Measurements from ENCODE around the gene TBX6. TPM values are rescaled to one million over a fixed set of nuclear protein-coding genes. Genes with fewer than 3 reads are reported as not detected.
"Not testable (repeated sequence)": the region's sequence is repeated elsewhere in the genome, so short reads cannot be mapped to it uniquely, and the experiment has no call there.

Gene TBX6
- total and polyA plus RNA-seq, 5 donors from 2014 or later, result 0.29 to 0.42 TPM; not detected in 3

DNA sequence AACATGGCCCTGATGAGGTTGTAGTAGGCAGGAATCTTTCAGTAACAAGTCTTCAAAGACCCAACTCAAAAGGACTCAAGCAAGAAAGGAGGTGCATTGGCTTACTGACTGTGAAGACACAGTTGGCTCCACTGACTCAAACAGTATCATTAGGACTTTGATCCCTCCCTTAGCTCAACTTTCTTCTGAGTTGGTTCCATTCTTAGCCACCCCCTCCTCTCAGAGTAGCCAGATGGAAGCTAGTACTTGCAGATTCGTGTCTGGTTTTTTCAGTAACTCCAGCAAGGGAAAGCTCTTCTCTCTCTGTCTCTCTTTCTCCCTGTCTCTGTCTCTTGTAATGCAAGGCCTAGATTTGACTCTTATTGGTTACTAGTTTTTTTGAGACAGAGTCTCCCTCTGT, 36.3 kb upstream of the TBX6 start:
- peak overlapping the region in 1 of 4 donors; percentile 21 for H3K4me3 Mint-ChIP-seq
- H3K9me3 Mint-ChIP-seq, result peaks cover 0 to 1% (median 0%) of the 10 kb centered on the region in 7 donors
- H3K27ac Mint-ChIP-seq, result no peak overlapping the region
- peaks cover 5% of the 10 kb centered on the region for H3K27me3 Mint-ChIP-seq
- H3K4me1 ChIP-seq (ENCODE audit: control insufficient read depth, insufficient read depth, low read length, poor library complexity, severe bottlenecking), result peaks cover 4% of the 10 kb centered on the region
- DNase-seq (no peak), ATAC-seq (ENCODE audit: low read depth in 2 of 2) (no peak)
- H3K27me3 ChIP-seq (ENCODE audit: control insufficient read depth, insufficient read depth, low read length), result no peaks in the 10 kb centered on the region
- no peak overlapping the region for H3K27ac ChIP-seq (ENCODE audit: insufficient read depth, low read length, poor library complexity, severe bottlenecking)
- peaks cover 0 to 10% (median 0%) of the 10 kb centered on the region in 4 donors for H3K4me1 Mint-ChIP-seq
- H3K36me3 ChIP-seq (ENCODE audit: control insufficient read depth, insufficient read depth, low read length), result no peaks in the 10 kb centered on the region
- H3K9me3 ChIP-seq (ENCODE audit: control insufficient read depth in 2 of 2, low read length in 2 of 2), result no peaks in the 10 kb centered on the region
- no peaks in the 10 kb centered on the region for H3K36me3 Mint-ChIP-seq
- no peak overlapping the region for H3K4me3 ChIP-seq (ENCODE audit: low read depth, low read length)

DNA sequence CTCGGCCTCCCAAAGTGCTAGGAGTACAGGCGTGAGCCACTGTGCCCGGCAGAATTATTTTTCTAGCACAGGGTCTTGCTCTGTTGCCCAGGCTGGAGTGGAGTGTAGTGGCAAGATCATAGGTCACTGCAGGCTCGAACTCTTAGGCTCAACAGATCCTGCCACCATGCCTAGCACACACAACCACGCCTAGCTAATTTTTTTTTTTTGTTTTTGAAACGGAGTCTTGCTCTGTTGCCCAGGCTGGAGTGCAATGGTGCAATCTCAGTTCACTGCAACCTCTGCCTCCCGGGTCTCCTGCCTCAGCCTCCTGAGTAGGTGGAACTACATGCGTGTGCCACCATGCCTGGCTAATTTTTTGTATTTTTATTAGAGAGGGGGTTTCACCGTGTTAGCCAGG, 34.0 kb upstream of the TBX6 start:
- H3K27me3 ChIP-seq (ENCODE audit: control insufficient read depth, insufficient read depth, low read length); H3K27ac Mint-ChIP-seq; H3K27me3 Mint-ChIP-seq; H3K9me3 Mint-ChIP-seq; DNase-seq; H3K36me3 ChIP-seq (ENCODE audit: control insufficient read depth, insufficient read depth, low read length); H3K36me3 Mint-ChIP-seq; H3K4me3 Mint-ChIP-seq; ATAC-seq (ENCODE audit: low read depth in 2 of 2); H3K9me3 ChIP-seq (ENCODE audit: control insufficient read depth in 2 of 2, low read length in 2 of 2); H3K4me3 ChIP-seq (ENCODE audit: low read depth, low read length); H3K27ac ChIP-seq (ENCODE audit: insufficient read depth, low read length, poor library complexity, severe bottlenecking): not testable (repeated sequence)
- H3K4me1 Mint-ChIP-seq, result peaks cover 0 to 28% (median 5%) of the 10 kb centered on the region in 4 donors
- H3K4me1 ChIP-seq (ENCODE audit: control insufficient read depth, insufficient read depth, low read length, poor library complexity, severe bottlenecking), result peaks cover 18% of the 10 kb centered on the region

DNA sequence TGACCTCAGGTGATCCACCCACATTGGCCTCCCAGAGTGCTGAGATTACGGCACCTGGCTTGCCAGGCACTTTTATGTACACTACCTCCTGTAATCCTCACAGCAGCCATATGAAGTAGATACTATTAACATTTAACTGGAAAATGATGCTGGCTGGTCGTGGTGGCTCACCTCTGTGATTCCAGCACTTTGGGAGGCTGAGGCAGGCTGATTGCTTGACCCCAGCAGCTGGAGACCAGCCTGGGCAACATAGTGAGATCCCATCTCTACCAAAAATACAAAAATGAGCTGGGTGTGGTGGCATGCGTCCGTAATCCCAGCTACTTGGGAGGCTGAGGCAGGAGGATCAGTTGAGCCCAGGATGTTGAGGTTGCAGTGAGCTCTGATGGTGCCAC, 33.3 kb upstream of the TBX6 start:
- Histone ChIP-seq H3K4me3 (ENCODE audit: low read depth, low read length) (no peak overlapping the region), H3K4me1 (ENCODE audit: control insufficient read depth, insufficient read depth, low read length, poor library complexity, severe bottlenecking) (peaks cover 18% of the 10 kb centered on the region), H3K27ac (ENCODE audit: insufficient read depth, low read length, poor library complexity, severe bottlenecking) (no peak overlapping the region), H3K36me3 (ENCODE audit: control insufficient read depth, insufficient read depth, low read length) (no peaks in the 10 kb centered on the region), H3K9me3 (ENCODE audit: control insufficient read depth in 2 of 2, low read length in 2 of 2) (no peaks in the 10 kb centered on the region), H3K27me3 (ENCODE audit: control insufficient read depth, insufficient read depth, low read length) (no peaks in the 10 kb centered on the region)
- H3K4me1 Mint-ChIP-seq, result peaks cover 0 to 32% (median 9%) of the 10 kb centered on the region in 4 donors
- H3K27ac Mint-ChIP-seq, result no peak overlapping the region
- peak overlapping the region in 1 of 4 donors; percentile 5 for H3K4me3 Mint-ChIP-seq
- no peaks in the 10 kb centered on the region for H3K36me3 Mint-ChIP-seq
- ATAC-seq (ENCODE audit: low read depth in 2 of 2), result no peak
- no peak for DNase-seq
- no peaks in the 10 kb centered on the region for H3K27me3 Mint-ChIP-seq
- H3K9me3 Mint-ChIP-seq, result no peaks in the 10 kb centered on the region

DNA sequence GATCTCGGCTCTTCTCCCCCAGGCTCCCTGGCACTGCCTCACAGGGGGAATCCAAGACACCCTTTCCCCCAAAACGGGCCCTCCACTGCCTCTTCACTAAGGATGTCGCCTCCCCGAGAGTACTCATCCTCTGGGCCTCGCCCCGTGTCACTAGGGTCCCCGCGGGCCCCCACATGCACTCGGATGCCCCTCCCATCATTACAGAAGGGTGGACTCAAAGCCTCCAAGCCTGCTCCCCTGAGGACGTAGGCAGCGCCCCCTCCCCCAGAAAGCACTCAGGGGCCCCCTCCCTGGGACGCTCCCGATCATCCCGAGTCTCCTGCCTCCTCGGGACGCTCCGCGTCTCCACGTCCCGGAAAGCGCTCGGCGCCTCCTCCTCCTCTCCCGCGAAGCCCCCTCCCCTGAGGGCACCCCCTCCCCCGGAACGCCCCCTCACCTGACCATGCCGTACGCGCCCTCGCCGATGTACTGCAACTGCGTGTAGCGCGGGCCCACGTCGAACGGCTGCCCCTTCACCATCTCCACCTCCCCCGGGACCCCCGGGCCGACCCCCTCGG, 31.0 kb upstream of the TBX6 start:
- ATAC-seq (ENCODE audit: low read depth in 2 of 2), result peak in 1 of 2 donors; percentile 7
- DNase-seq, result peak in 1 of 3 donors; percentile 28
- peaks cover 8% of the 10 kb centered on the region for H3K36me3 ChIP-seq (ENCODE audit: control insufficient read depth, insufficient read depth, low read length)
- peak overlapping the region; percentile 37 for H3K4me3 ChIP-seq (ENCODE audit: low read depth, low read length)
- no peaks in the 10 kb centered on the region for H3K9me3 Mint-ChIP-seq
- H3K27ac ChIP-seq (ENCODE audit: insufficient read depth, low read length, poor library complexity, severe bottlenecking), result peak overlapping the region; percentile 78
- no peaks in the 10 kb centered on the region for H3K9me3 ChIP-seq (ENCODE audit: control insufficient read depth in 2 of 2, low read length in 2 of 2)
- H3K4me3 Mint-ChIP-seq, result peak overlapping the region; percentile 88 to 96 (median 90)
- H3K27ac Mint-ChIP-seq, result peak overlapping the region; percentile 66 to 90 (median 73)
- H3K27me3 Mint-ChIP-seq, result no peaks in the 10 kb centered on the region
- H3K36me3 Mint-ChIP-seq, result peaks cover 10% of the 10 kb centered on the region
- peaks cover 18% of the 10 kb centered on the region for H3K4me1 ChIP-seq (ENCODE audit: control insufficient read depth, insufficient read depth, low read length, poor library complexity, severe bottlenecking)
- peaks cover 0 to 42% (median 14%) of the 10 kb centered on the region in 4 donors for H3K4me1 Mint-ChIP-seq
- no peaks in the 10 kb centered on the region for H3K27me3 ChIP-seq (ENCODE audit: control insufficient read depth, insufficient read depth, low read length)

DNA sequence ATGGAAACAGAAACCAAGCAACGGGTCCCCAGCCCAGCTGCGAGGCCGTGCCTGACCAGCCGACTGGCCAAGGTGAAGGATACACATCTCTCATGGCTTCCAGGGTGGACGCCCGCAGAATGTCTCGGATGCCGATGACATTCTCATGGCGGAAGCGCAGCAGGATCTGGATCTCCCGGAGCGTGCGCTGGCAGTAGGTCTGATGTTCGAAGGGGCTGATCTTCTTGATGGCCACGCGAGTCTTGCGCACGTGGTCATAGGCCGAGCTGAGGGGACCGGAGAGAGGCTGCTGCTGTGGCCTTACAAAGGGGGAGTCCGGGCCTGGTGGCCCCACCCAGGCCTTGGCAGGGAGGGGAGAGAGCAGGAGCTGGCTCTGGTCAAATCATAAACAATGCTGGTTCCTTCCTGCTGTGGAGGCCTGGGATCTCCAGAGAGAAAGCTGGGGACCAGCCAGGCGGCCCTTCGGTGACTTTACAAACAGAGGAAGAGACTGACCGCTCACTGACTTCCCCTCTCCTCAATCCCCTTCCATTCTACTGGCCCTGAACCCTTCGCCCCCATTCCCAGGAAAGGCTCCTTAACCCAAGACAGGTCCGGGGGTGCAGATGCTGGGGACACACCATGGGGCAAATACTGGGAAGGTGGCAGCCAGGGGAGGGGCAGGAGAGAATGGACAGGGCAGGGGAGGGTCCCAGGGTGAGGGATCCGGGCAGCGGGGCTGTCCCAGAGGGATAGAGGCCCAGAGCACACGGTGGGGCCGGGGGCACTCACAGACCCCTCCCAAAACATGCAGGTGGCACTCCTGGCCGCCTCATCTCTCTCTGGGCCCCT, 30.2 kb upstream of the TBX6 start:
- Mint-ChIP-seq H3K9me3 (no peaks in the 10 kb centered on the region), H3K4me3 (peak overlapping the region; percentile 88 to 96 (median 90)), H3K27me3 (no peaks in the 10 kb centered on the region), H3K27ac (peak overlapping the region; percentile 73 to 92 (median 90)), H3K4me1 (peaks cover 0 to 43% (median 14%) of the 10 kb centered on the region in 4 donors), H3K36me3 (peaks cover 12% of the 10 kb centered on the region)
- no peak for DNase-seq
- H3K36me3 ChIP-seq (ENCODE audit: control insufficient read depth, insufficient read depth, low read length), result peaks cover 15% of the 10 kb centered on the region
- H3K4me1 ChIP-seq (ENCODE audit: control insufficient read depth, insufficient read depth, low read length, poor library complexity, severe bottlenecking), result peaks cover 18% of the 10 kb centered on the region
- no peaks in the 10 kb centered on the region for H3K27me3 ChIP-seq (ENCODE audit: control insufficient read depth, insufficient read depth, low read length)
- ATAC-seq (ENCODE audit: low read depth in 2 of 2), result no peak
- H3K9me3 ChIP-seq (ENCODE audit: control insufficient read depth in 2 of 2, low read length in 2 of 2), result no peaks in the 10 kb centered on the region
- peak overlapping the region; percentile 37 for H3K4me3 ChIP-seq (ENCODE audit: low read depth, low read length)
- peak overlapping the region; percentile 78 for H3K27ac ChIP-seq (ENCODE audit: insufficient read depth, low read length, poor library complexity, severe bottlenecking)

DNA sequence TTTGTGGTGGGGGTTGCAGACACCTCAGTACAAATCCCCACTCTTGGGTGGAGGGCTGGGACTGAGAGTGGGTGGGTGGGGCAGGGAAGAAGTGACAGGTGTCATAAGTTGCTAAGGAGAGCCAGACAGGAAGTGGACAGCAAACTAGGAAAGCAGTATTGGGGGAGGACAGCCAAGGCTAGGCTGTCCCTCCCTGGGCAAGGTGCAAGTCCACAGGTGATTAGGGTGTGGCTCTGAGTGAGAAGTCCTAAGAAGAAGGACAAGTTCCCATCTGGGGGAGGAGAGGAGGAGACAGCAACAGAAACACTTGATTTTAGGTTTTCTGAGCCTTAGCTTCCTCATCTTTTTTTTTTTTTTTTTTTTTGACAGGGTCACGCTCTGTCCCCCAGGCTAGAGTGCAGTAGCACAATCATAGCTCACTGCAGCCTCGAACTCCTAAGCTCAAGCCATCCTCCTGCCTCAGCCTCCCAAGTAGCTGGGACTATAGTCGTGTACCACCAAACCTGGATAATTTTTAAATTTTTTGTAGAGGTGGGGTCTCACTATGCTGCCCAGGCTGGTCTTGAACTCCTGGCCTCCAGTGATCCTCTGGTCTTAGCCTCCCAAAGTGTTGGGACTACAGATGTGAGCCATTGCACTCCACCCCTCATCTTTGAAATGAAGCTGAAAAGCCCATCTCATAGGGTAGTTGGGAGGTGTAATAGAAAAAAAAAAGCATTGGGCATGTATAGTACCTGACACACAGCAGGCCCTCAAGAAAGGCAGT, 28.8 kb upstream of the TBX6 start:
- no peak overlapping the region for H3K27ac ChIP-seq (ENCODE audit: insufficient read depth, low read length, poor library complexity, severe bottlenecking)
- peaks cover 14% of the 10 kb centered on the region for H3K36me3 Mint-ChIP-seq
- H3K27ac Mint-ChIP-seq, result peak overlapping the region; percentile 42 to 83 (median 71)
- peaks cover 17% of the 10 kb centered on the region for H3K36me3 ChIP-seq (ENCODE audit: control insufficient read depth, insufficient read depth, low read length)
- peaks cover 0 to 47% (median 14%) of the 10 kb centered on the region in 4 donors for H3K4me1 Mint-ChIP-seq
- H3K27me3 ChIP-seq (ENCODE audit: control insufficient read depth, insufficient read depth, low read length), result no peaks in the 10 kb centered on the region
- H3K4me1 ChIP-seq (ENCODE audit: control insufficient read depth, insufficient read depth, low read length, poor library complexity, severe bottlenecking), result peaks cover 19% of the 10 kb centered on the region
- ATAC-seq (ENCODE audit: low read depth in 2 of 2) (no peak), DNase-seq (peak in 1 of 3 donors; percentile 20)
- no peaks in the 10 kb centered on the region for H3K9me3 ChIP-seq (ENCODE audit: control insufficient read depth in 2 of 2, low read length in 2 of 2)
- H3K27me3 Mint-ChIP-seq, result no peaks in the 10 kb centered on the region
- H3K4me3 ChIP-seq (ENCODE audit: low read depth, low read length), result no peak overlapping the region
- H3K4me3 Mint-ChIP-seq, result peak overlapping the region; percentile 38 to 96 (median 72)
- H3K9me3 Mint-ChIP-seq, result no peaks in the 10 kb centered on the region

DNA sequence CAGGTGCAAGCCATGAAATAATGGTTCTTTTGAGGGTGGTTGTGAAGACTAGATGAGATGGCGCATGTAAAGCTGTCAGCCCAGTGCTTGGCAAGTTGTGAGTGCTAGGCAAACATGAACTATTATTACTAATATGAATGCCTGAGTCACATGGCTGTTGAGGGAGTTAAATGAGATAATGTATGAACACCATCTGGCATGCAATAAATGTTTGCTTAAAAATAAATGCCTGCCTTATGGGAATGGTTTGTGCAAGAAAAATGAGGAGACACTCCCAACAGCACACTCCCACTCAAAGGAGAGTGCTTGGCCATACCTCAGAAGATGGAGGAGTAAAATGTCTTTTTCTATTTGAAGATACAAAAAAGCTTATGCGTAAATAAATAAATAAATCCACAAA, 27.7 kb upstream of the TBX6 start:
- Mint-ChIP-seq H3K27ac (peak overlapping the region in 1 of 3 donors; percentile 71), H3K4me3 (peak overlapping the region in 3 of 4 donors; percentile 7 to 96 (median 86)), H3K4me1 (peaks cover 0 to 58% (median 18%) of the 10 kb centered on the region in 4 donors), H3K9me3 (no peaks in the 10 kb centered on the region), H3K27me3 (no peaks in the 10 kb centered on the region), H3K36me3 (peaks cover 14% of the 10 kb centered on the region)
- ATAC-seq (ENCODE audit: low read depth in 2 of 2) (no peak), DNase-seq (no peak)
- Histone ChIP-seq H3K4me3 (ENCODE audit: low read depth, low read length) (no peak overlapping the region), H3K4me1 (ENCODE audit: control insufficient read depth, insufficient read depth, low read length, poor library complexity, severe bottlenecking) (peaks cover 30% of the 10 kb centered on the region), H3K9me3 (ENCODE audit: control insufficient read depth in 2 of 2, low read length in 2 of 2) (no peaks in the 10 kb centered on the region), H3K27ac (ENCODE audit: insufficient read depth, low read length, poor library complexity, severe bottlenecking) (no peak overlapping the region), H3K36me3 (ENCODE audit: control insufficient read depth, insufficient read depth, low read length) (peaks cover 17% of the 10 kb centered on the region), H3K27me3 (ENCODE audit: control insufficient read depth, insufficient read depth, low read length) (no peaks in the 10 kb centered on the region)
